Hepatocyte (in vitro differentiated cells): ENCODE measurements around the gene CLIP1.

ENCODE experiments used
- EZH2phosphoT487 ChIP-seq: fragments of 200-600 bp; sonication (generic); IDR thresholded peaks from one replicate; pipeline ENCODE4 v1.6.1; 2018; ENCODE audit warnings: antibody characterized with exemption, mild to moderate bottlenecking, low read depth, moderate library complexity; ENCODE audit not compliant: unreplicated experiment, severe bottlenecking
- TF ChIP-seq, protein P1 (sequence below): fragments of 200-600 bp; sonication (generic); IDR thresholded peaks from 2 replicates; pipeline ENCODE4 v1.5.1; 2016; ENCODE audit warnings: antibody characterized with exemption, mild to moderate bottlenecking; ENCODE audit not compliant: poor library complexity

DNA sequence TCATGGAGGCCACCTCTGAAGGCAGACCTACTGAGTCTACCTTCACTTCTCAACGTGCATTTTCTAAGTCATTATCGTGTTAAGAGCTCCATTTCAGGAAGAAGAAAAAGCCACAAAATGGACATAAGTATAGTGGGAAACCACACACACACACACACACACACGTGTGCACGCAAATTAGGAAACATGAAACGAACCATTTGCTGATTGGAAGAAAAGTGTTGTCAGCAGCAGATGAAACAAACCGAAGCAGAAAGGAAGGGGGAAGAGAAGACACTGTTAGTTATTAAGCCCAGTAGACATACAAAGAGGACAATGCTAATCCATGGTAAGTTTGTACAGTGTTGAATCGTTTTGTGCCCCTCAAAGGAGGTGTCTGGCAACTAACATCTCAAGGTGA, 146.2 kb downstream of the CLIP1 start:
- TF ChIP-seq, protein P1, sequence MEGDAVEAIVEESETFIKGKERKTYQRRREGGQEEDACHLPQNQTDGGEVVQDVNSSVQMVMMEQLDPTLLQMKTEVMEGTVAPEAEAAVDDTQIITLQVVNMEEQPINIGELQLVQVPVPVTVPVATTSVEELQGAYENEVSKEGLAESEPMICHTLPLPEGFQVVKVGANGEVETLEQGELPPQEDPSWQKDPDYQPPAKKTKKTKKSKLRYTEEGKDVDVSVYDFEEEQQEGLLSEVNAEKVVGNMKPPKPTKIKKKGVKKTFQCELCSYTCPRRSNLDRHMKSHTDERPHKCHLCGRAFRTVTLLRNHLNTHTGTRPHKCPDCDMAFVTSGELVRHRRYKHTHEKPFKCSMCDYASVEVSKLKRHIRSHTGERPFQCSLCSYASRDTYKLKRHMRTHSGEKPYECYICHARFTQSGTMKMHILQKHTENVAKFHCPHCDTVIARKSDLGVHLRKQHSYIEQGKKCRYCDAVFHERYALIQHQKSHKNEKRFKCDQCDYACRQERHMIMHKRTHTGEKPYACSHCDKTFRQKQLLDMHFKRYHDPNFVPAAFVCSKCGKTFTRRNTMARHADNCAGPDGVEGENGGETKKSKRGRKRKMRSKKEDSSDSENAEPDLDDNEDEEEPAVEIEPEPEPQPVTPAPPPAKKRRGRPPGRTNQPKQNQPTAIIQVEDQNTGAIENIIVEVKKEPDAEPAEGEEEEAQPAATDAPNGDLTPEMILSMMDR: no peak
- no peak for TF ChIP-seq EZH2phosphoT487
